Upper lobe of left lung (tissue), 6 donors: ENCODE results near the gene AJAP1. TPM values are rescaled to one million over a fixed set of nuclear protein-coding genes. Genes with fewer than 3 reads are reported as not detected.

Experiments used
- ATAC-seq, 2 donors: fragments of 200-7000 bp; cut with Tn5 transposase; one replicate each; pipeline ENCODE4 v1.9.1; 2022; ENCODE audit warnings: mild to moderate bottlenecking in 2 of 2, moderate library complexity in 2 of 2; ENCODE audit not compliant: low FRiP score in 2 of 2
- DNase-seq, 2 donors: peaks; one replicate each; pipeline ENCODE4 v3.0.0-alpha.2; 2019 to 2020
- H3K27ac ChIP-seq, 4 donors: fragments of 200-600 bp; sonication (generic); one replicate each; pipeline ENCODE4 v1.5.1; 2016 to 2019
- H3K27me3 ChIP-seq, 4 donors: fragments of 200-600 bp; sonication (generic); one replicate each; pipeline ENCODE4 v1.5.1; 2017 to 2019
- H3K36me3 ChIP-seq, 4 donors: fragments of 200-600 bp; sonication (generic); one replicate each; pipeline ENCODE4 v1.5.1; 2016 to 2019
- H3K4me1 ChIP-seq, 4 donors: fragments of 200-600 bp; sonication (generic); one replicate each; pipeline ENCODE4 v1.5.1; 2018 to 2019
- H3K4me3 ChIP-seq, 4 donors: fragments of 200-600 bp; sonication (generic); one replicate each; pipeline ENCODE4 v1.5.1; 2017 to 2019; ENCODE audit warnings: mild to moderate bottlenecking in 2 of 4, moderate library complexity in 1 of 4
- H3K9me3 ChIP-seq, 4 donors: fragments of 200-600 bp; sonication (generic); one replicate each; pipeline ENCODE4 v1.5.1; 2018 to 2019
- EP300 ChIP-seq, 4 donors: sonication (generic); formaldehyde crosslinking; IDR thresholded peaks; one replicate each; pipeline ENCODE4 v1.5.1; 2017; ENCODE audit warnings: antibody characterized with exemption in 4 of 4, control low read depth in 2 of 4
- POLR2A ChIP-seq, 4 donors: fragments of 450-650 bp; IDR thresholded peaks; one replicate each; pipeline ENCODE4 v1.5.1; 2016 to 2017; ENCODE audit warnings: antibody characterized with exemption in 4 of 4, mild to moderate bottlenecking in 2 of 4
- POLR2AphosphoS5 ChIP-seq, 2 donors: sonication (generic); formaldehyde crosslinking; IDR thresholded peaks; one replicate each; pipeline ENCODE4 v1.5.1; 2017; ENCODE audit warnings: antibody characterized with exemption in 2 of 2
- WGBS, 2 donors: methylation state at CpG; one replicate each; pipeline ENCODE4 v1.1.5; 2017 to 2018; 5-methylcytosine and 5-hydroxymethylcytosine counted together
- total RNA-seq, 6 donors: library from RNA; depleted of rRNA in 4 of 6; stranded (reverse); fragments of >200 nt in 4 of 6; gene quantifications; one replicate each; pipeline versions ENCODE4 v1.1.0 to v1.2.1, GENCODE V29; 2016 to 2021
- TF ChIP-seq, protein P1 (sequence below), 6 experiments: fragments of 450-650 bp in 4 of 6; fragments of 200-600 bp in 2 of 6; sonication (generic) in 2 of 6; IDR thresholded peaks; one replicate each; pipeline ENCODE4 v1.5.1; 2016 to 2019; ENCODE audit warnings: antibody characterized with exemption in 6 of 6
- donor health status: DM: no; HTN: no; CAD: no; lungs with moderate emphysema.
- donor health status: DM: no; HTN: yes; CAD: no; lungs with severe emphysema.

The AJAP1 gene
- total RNA-seq, 6 donors from 2014 or later, result 0.54 to 4.6 (median 2.9) TPM

GRCh38 chr1:4671828-4672227 lies 17.4 kb downstream of the AJAP1 start:
- H3K9me3 ChIP-seq, result no peaks in the 10 kb centered on the region
- 86 to 87% methylated on average over 11 to 13 of the region's 13 CpGs for WGBS, 2 donors
- H3K27ac ChIP-seq, result no peak overlapping the region
- H3K27me3 ChIP-seq, result no peaks in the 10 kb centered on the region
- H3K36me3 ChIP-seq, result no peaks in the 10 kb centered on the region
- no peaks in the 10 kb centered on the region for H3K4me1 ChIP-seq
- H3K4me3 ChIP-seq, result no peak overlapping the region
- DNase-seq, result peak in 1 of 2 donors; percentile 41
- no peak for ATAC-seq
- TF ChIP-seq POLR2A (IDR thresholded peaks at IDR 0.05) (no peak), POLR2AphosphoS5 (IDR thresholded peaks at IDR 0.05) (no peak), EP300 (IDR thresholded peaks at IDR 0.05) (no peak)
- TF ChIP-seq, protein P1, sequence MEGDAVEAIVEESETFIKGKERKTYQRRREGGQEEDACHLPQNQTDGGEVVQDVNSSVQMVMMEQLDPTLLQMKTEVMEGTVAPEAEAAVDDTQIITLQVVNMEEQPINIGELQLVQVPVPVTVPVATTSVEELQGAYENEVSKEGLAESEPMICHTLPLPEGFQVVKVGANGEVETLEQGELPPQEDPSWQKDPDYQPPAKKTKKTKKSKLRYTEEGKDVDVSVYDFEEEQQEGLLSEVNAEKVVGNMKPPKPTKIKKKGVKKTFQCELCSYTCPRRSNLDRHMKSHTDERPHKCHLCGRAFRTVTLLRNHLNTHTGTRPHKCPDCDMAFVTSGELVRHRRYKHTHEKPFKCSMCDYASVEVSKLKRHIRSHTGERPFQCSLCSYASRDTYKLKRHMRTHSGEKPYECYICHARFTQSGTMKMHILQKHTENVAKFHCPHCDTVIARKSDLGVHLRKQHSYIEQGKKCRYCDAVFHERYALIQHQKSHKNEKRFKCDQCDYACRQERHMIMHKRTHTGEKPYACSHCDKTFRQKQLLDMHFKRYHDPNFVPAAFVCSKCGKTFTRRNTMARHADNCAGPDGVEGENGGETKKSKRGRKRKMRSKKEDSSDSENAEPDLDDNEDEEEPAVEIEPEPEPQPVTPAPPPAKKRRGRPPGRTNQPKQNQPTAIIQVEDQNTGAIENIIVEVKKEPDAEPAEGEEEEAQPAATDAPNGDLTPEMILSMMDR (IDR thresholded peaks at IDR 0.05), result no peak

- DNase-seq, result no peak
- peaks cover 0 to 5% (median 1%) of the 10 kb centered on the region in 4 donors for H3K9me3 ChIP-seq
- no peaks in the 10 kb centered on the region for H3K4me1 ChIP-seq
- no peak for ATAC-seq
- no peak overlapping the region for H3K27ac ChIP-seq
- H3K27me3 ChIP-seq, result no peaks in the 10 kb centered on the region
- no peak for TF ChIP-seq POLR2AphosphoS5 (IDR thresholded peaks at IDR 0.05)
- 76 to 89% methylated on average over 5 to 9 of the region's 9 CpGs for WGBS, 2 donors
- H3K4me3 ChIP-seq, result no peak overlapping the region
- no peaks in the 10 kb centered on the region for H3K36me3 ChIP-seq
Observed at GRCh38 chr1:4673494-4673893, 19.1 kb downstream of the AJAP1 start.

GRCh38 chr1:4674117-4674516 lies 19.7 kb downstream of the AJAP1 start:
- H3K4me1 ChIP-seq, result no peaks in the 10 kb centered on the region
- no peak for TF ChIP-seq POLR2A (IDR thresholded peaks at IDR 0.05)
- TF ChIP-seq, protein P1 (IDR thresholded peaks at IDR 0.05), result no peak
- TF ChIP-seq EP300 (IDR thresholded peaks at IDR 0.05), result no peak
- TF ChIP-seq POLR2AphosphoS5 (IDR thresholded peaks at IDR 0.05), result no peak
- no peak overlapping the region for H3K4me3 ChIP-seq
- WGBS, 2 donors, result 70 to 77% methylated on average over 4 to 5 of the region's 5 CpGs
- peaks cover 0 to 10% (median 3%) of the 10 kb centered on the region in 4 donors for H3K9me3 ChIP-seq
- H3K36me3 ChIP-seq, result no peaks in the 10 kb centered on the region
- no peaks in the 10 kb centered on the region for H3K27me3 ChIP-seq
- no peak overlapping the region for H3K27ac ChIP-seq
- ATAC-seq, result no peak
- DNase-seq, result no peak

GRCh38 chr1:4674676-4675075 lies 20.3 kb downstream of the AJAP1 start:
- H3K4me3 ChIP-seq, result no peak overlapping the region
- no peak for DNase-seq
- H3K9me3 ChIP-seq, result peaks cover 0 to 10% (median 3%) of the 10 kb centered on the region in 4 donors
- H3K36me3 ChIP-seq, result no peaks in the 10 kb centered on the region
- no peak for TF ChIP-seq EP300 (IDR thresholded peaks at IDR 0.05)
- TF ChIP-seq, protein P1 (IDR thresholded peaks at IDR 0.05), result no peak
- no peak for TF ChIP-seq POLR2A (IDR thresholded peaks at IDR 0.05)
- no peaks in the 10 kb centered on the region for H3K27me3 ChIP-seq
- ATAC-seq, result no peak
- H3K4me1 ChIP-seq, result no peaks in the 10 kb centered on the region
- H3K27ac ChIP-seq, result no peak overlapping the region
- WGBS, 2 donors, result 81 to 93% methylated on average over 10 to 13 of the region's 13 CpGs

DNA sequence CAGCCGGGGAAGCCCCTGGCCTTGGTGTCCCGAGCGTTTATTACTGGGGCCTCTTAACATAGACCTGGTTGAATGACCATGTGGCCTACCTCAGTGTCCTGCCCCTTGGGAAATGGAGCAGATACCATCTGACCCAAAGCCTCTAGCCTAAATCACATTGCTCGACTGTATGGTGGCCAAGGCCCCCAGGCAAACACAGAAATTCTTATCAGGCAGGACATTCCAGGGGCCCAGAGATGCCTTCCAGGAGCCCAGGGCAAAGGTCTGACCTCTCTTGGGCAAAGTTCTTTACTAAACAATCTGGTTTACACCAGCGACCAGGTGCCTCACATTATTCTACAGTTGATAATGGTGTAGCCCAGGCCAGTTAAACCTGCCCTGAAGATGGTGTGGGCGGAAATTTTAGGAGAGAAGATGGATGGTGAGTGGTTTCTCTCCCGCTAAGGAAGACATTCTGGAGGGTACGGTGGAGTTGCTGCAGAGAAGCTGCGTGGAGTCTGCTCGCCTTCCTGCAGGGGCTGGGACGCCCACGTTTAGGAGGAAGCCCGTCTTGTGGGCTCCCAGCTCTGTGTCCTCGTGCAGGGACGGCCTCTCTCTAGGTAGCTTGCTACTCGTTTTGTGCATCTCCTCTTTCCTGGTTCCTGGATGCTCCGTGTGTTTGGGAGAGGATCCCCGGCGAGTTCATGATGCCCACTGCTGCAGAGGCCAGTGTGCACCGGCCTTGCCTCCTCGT lies 21.2 kb downstream of the AJAP1 start:
- Histone ChIP-seq H3K27ac (no peak overlapping the region), H3K4me1 (no peaks in the 10 kb centered on the region), H3K4me3 (no peak overlapping the region), H3K9me3 (peaks cover 0 to 19% (median 7%) of the 10 kb centered on the region in 4 donors), H3K27me3 (no peaks in the 10 kb centered on the region), H3K36me3 (no peaks in the 10 kb centered on the region)
- 74 to 79% methylated on average over 19 to 21 of the region's 21 CpGs for WGBS, 2 donors
- TF ChIP-seq POLR2AphosphoS5 (IDR thresholded peaks at IDR 0.05), result no peak
- no peak for TF ChIP-seq POLR2A (IDR thresholded peaks at IDR 0.05)
- no peak for TF ChIP-seq EP300 (IDR thresholded peaks at IDR 0.05)
- TF ChIP-seq, protein P1 (IDR thresholded peaks at IDR 0.05), result no peak
- DNase-seq, result no peak
- ATAC-seq, result no peak
